Jurkat, Clone E6-1 (cell line): ENCODE measurements around the gene PPP1R14C.
"Not testable (repeated sequence)": the region's sequence is repeated elsewhere in the genome, so short reads cannot be mapped to it uniquely, and the experiment has no call there.

ENCODE experiments used
- DNase-seq: peaks from one replicate; pipeline ENCODE4 v3.0.0-alpha.2; 2011; ENCODE audit warnings: low read depth, low spot score
- H3K4me3 ChIP-seq: 2 replicates; pipeline ENCODE4 v1.5.1; 2011; ENCODE audit warnings: mild to moderate bottlenecking, low read length, control low read depth, moderate library complexity

PPP1R14C gene

DNA sequence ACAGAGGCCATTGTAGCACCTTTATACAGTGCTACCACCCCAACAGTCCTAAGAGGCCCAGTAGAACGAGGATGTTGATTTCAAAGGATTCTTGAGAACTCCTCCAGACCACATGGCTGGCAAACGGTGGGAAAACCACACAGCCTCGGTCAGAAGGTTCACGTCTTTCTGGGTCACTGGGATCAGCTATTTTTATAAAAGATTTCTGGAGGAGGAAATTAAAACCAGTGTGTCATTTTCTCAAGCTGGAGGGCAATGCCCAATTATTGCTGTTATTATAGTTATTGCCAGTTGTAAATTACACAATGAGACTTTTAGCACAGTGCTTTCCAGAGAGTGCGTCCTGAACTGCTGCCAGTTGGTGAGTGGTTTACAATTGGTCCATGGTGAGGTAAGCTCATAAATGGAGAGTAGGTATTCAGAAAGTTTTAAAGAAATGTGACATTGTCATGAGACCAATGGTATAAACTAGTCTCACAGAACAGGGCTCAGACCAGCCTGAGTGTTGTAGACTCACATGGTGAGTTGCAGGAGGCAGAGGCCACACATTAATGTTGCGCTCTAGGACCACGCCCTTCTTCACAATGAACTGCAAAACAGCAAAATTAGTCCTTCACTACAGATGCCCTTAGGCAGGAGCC is 8.4 kb upstream of the PPP1R14C start:
- no peak for DNase-seq
- H3K4me3 ChIP-seq = no peak overlapping the region

DNA sequence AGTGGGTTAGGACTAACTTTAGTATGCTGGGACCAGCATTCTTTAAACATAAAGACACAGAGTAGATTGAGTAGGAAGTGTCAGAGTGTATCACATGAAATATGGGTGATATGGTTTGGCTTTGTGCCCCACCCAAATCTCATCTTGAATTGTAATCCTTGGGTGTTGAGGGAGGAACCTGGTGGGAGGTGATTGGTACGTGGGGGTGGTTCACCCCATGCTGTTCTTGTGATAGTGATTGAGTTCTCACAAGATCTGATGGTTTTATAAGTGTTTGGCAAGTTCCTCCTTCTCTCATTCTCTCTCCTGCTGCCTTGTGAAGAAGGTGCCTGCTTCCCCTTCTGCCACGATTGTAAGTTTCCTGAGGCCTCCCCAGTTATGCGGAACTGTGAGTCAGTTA is 5.1 kb upstream of the PPP1R14C start:
- DNase-seq = not testable (repeated sequence)

GRCh38 chr6:150138638-150139037 is 4.2 kb upstream of the PPP1R14C start:
- DNase-seq = no peak
- H3K4me3 ChIP-seq = no peak overlapping the region

More for the DNA sequence above, 5.1 kb upstream of the PPP1R14C start:
- H3K4me3 ChIP-seq = not testable (repeated sequence)

DNA sequence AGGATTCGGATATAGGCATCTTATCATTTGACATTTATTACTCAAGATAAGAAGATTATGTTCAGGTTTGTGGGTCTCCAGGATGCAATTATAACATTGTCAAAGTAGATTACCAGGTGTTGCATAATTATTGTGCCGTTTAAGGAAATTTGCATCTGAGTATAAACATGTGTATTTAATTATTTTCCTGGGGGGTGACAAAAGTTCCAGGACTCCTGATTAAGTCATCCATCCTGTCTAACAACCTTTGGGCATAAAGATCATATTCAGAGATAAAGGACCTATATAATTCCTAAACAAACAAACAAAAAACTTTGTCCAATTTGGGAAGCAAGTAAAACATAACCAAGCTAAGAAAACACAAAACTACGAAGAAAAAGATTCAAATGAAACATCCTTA is 3.3 kb upstream of the PPP1R14C start:
- no peak for DNase-seq
- H3K4me3 ChIP-seq = no peak overlapping the region

DNA sequence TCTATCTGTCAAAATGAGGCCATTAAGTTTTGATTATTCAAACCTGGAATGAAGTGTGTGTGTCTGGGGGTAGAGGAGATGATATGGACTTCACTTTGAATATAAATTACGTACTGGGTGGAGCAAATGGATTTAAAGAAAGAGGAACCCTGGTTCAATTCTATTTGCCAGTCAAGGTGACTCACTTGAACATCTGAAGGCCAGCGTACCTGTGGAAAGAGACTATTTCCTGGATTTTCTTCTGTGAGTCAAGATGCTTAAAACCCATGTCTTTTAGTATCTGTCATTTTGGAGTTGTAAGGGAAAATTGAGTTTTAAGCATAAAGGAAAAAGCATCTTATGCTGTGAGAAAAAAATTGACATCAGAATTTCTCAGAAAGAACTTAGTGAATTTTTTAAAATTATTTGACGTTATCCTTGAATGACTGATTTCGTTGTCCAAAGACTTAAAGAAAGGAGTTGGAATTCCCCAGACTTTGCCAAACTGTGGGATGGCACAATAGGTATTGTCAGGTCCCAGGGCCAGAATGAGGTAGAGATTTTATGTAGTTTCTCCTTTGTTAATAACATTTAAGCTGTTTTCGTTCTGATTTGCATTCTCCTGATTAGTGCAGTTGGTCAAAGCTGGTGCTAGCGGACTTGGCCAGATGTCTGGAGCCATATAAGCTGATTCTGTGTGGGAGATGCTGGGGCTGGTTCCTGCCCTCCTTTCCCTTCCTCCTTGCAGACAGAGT is 2.4 kb upstream of the PPP1R14C start:
- H3K4me3 ChIP-seq = no peak overlapping the region
- no peak for DNase-seq

DNA sequence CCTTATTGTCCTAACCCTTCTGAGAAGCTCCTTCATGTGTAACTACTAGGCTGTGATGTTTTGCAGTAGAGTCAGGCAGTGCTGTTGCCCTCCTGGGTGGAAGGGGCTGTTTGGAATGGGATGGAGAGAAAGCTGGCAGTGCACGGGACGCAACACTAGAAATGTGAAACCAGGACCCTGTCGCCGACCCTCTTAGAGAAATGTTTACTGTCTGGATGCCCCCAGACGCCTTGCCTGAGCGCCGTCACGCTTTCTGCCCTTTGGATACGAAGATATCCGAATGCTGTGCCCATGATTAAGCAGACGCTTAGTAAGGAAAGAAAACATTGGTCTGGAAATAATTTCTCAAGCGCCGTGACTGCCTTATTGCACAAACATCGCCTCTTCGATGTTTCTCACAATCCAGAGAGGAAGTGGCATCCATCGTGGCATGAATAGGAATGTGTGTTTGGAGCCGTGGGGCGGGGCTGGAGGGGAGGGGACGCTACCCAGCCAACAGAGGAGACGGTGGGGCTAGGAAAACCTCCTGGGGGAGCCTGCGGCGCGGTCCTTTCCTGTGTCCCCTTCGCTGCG is 661 bp upstream of the PPP1R14C start:
- peak overlapping the region; percentile 13; the same call in 1 of the 2 replicates for H3K4me3 ChIP-seq
- DNase-seq = no peak

DNA sequence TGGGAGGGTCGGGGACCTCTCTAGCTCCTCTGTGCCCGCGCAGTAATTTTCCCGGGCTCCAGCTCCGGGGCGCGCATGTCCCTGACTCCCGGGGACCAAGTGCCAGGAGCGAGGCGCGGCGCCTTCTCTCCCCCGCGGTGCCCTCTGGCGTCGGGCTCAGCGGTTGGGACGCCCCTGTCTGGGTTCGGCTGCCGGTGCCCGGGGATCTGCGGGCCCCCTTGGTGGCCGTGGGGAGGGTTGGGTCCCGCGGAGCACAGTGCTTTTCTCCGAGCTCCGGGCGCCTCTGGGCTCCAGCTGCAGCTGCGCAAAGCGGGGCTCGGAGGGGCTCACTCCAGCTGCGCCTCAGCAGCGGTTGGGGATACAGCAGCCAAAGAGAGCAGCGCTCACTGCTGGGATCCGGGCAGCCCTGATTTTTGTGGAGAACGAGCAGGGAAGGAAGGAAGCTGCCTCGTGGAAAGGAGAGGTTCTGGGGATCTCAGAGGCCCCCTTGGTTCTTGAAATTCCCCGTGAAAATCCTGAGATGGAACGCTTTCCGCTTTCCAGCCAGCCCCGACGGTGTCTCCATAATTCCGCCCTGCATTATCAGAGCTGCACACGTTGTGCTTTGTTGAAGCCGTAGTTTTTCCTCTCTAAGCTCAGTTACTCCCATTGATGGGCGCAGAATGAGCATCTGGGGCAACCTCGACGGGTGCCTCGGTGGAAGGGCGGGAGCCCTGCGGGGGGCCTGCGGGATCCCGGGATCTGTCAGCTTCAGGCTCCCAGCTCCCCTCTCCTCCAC is 861 bp downstream of the PPP1R14C start:
- DNase-seq = no peak
- no peak overlapping the region for H3K4me3 ChIP-seq

- no peak overlapping the region for H3K4me3 ChIP-seq
- no peak for DNase-seq
These were observed 1.5 kb downstream of the PPP1R14C start for GRCh38 chr6:150144294-150144868.

DNA sequence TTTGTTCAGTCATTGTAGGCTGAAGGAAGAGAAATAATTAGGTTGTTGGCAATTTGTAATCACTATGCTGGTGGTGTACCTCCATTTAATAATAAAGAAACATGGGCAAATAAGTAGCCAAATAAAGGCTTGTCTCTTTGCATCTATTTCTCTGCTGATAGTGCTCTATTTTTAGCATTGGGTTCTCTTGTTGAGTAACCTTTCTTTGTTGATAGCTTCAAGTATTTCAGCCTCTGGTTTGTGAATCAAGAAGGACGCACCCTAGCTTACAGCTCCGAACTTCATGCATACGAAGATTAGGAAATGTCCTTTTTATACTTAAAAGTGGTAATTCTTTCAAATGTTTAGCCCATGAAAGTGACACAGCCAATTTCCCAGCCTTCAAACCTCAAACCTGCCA is 2.6 kb downstream of the PPP1R14C start:
- no peak for DNase-seq
- H3K4me3 ChIP-seq = no peak overlapping the region

DNA sequence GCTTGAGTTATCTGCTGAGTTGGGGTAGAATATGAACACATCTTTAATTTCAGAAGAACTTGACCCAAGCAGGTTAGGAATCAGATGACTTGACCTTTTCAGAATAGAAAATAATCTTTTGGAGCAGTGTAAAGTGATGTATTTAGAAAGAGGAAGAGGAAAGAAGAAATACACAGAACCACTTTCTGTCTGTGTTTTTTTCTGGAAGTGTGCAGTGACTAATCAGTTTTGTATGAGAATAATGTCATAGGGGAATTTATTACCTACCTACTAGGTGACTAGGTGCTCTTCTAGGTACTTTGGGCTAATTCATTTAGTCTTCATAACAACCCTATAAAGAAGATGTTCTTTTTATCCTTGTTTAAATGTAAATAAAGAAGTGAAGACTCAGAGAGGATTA is 3.0 kb downstream of the PPP1R14C start:
- no peak for DNase-seq
- no peak overlapping the region for H3K4me3 ChIP-seq

GRCh38 chr6:150146436-150146835 is 3.6 kb downstream of the PPP1R14C start:
- DNase-seq = no peak
- H3K4me3 ChIP-seq = no peak overlapping the region

GRCh38 chr6:150149146-150149545 is 6.3 kb downstream of the PPP1R14C start:
- no peak for DNase-seq
- H3K4me3 ChIP-seq = no peak overlapping the region

DNA sequence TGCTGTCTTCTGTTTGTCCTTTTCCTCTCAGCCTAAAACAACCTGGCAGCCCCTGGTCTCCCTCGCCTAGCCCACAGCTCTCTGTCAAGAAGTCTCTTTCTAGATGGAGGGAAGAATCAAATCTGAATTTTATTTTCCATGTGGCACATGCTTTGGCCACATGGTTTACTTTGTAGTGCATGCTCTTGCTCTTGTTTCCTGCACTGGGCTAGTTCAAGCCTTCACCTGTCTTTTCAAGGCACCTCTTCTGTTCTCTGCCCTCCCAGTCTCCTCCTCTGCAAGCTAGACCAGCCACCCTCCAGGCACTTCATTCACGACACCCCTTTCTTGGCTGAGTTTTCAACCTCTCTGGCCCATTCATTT is 7.6 kb downstream of the PPP1R14C start:
- no peak overlapping the region for H3K4me3 ChIP-seq
- no peak for DNase-seq

- no peak for DNase-seq
- H3K4me3 ChIP-seq = no peak overlapping the region
These were observed 8.2 kb downstream of the PPP1R14C start for GRCh38 chr6:150150821-150151646.

DNA sequence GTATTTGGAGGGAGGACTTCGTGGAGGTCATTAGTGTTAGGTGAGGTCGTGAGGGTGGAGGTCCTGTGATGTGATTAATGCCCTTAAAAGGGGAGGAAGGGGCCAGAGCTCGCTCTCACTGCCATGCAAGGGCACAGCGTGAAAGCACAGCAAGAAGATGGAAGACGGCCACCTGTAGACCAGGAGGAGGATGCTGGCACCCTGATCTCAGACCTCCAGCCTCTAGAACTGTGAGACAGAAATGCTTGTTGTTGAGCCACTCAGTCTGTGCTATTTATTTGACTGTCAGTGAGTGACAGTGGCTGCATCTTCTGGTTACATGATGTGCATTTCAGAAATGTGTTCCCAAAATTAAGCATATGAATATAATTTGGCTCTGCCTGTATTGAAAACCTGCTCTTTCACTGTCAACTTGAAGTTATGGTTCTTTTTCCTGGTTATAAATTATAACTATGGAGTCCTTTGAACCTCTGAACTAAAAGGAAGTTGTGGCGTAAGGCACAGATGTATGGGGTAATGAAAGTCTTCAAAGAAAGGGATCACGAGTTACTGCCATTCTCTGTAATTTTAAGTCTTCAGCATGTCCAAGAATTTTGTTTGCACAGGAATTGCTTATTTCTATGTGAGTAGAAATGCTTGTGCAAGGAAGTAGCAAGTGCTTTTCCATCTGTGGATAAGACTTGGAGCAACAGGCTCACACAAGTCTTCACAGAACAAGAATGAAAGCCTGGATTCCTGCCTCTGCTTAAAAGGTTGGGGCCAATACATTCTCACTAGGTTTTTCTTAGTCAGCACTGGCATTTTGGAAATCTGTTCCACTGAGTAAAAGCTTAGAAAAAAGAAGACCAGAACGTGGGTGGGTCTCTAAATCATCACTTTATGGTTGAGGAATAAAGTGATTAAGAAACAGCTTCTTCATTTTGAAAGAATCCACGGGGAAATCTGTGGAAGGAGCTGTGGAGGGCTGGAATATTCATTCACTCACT is 10.3 kb downstream of the PPP1R14C start:
- peak; percentile 25 for DNase-seq
- H3K4me3 ChIP-seq = no peak overlapping the region

- DNase-seq = no peak
These were observed 11.2 kb downstream of the PPP1R14C start for GRCh38 chr6:150153905-150154492.

GRCh38 chr6:150156460-150156859 is 13.6 kb downstream of the PPP1R14C start:
- H3K4me3 ChIP-seq = no peak overlapping the region
- no peak for DNase-seq

More at GRCh38 chr6:150153905-150154492, 11.2 kb downstream of the PPP1R14C start:
- H3K4me3 ChIP-seq = no peak overlapping the region
